ENCODE results near the gene PFKFB1. TPM values are rescaled to one million over a fixed set of nuclear protein-coding genes. Genes with fewer than 3 reads are reported as not detected.

The PFKFB1 gene
- total and polyA plus RNA-seq, 9 of the 15 experiments (the other 6 are each of a cell fraction or from before 2014, with no cell fraction given), result 0.07 to 0.24 (median 0.15) TPM; not detected in 2

DNA sequence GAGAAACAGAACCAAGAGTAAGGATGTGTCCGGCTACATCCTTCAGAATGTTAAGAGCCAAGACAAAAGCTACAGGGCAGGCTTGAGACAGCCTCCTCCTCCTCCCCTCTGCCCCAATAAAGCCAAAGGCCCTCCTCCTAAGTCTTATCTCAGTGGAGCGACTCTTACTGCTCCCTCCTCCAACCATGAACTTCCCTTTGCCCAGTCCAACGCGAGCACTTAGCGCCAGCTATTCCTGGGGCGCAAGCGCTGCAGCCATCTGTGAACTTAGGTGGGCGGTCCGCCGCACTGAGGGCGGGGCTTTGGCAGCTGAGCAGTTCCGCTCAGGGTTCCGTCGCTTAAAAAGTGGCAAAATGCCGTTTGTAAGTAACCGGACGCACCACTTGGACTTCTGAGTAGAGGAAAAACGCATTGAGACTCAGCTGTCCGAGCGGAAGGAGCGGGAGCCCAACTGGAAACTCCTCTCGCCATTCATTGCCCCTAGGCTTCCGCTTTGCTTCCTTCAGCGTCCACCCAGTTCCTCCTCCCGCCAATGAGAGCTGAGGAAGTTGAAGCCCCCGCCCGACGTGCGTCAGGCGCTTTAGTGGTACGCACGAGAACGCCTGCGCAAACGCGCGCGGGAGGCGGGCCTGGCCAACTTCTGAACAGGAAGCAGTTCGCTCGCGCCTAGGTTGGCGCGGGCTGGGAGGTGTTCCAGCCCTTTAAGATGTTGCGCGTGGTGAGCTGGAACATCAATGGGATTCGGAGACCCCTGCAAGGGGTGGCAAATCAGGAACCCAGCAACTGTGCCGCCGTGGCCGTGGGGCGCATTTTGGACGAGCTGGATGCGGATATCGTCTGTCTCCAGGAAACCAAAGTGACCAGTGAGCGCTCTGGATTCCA, 6.0 kb upstream of the PFKFB1 start, which contains the start of gene APEX2 (continued):
- TF ChIP-seq, protein P1, sequence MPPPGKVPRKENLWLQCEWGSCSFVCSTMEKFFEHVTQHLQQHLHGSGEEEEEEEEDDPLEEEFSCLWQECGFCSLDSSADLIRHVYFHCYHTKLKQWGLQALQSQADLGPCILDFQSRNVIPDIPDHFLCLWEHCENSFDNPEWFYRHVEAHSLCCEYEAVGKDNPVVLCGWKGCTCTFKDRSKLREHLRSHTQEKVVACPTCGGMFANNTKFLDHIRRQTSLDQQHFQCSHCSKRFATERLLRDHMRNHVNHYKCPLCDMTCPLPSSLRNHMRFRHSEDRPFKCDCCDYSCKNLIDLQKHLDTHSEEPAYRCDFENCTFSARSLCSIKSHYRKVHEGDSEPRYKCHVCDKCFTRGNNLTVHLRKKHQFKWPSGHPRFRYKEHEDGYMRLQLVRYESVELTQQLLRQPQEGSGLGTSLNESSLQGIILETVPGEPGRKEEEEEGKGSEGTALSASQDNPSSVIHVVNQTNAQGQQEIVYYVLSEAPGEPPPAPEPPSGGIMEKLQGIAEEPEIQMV (tag; conservative IDR thresholded peaks at IDR 0.05; ENCODE audit: low read depth), result no peak
- TF ChIP-seq NFIC (IDR thresholded peaks at IDR 0.05) (0 out of 2 replicates have a peak, but pooled peaks have one; percentile 6), MCM5 (IDR thresholded peaks at IDR 0.05; ENCODE audit: low read depth) (no peak), NR2C2 (CRISPR knock-in tag; IDR thresholded peaks at IDR 0.05) (no peak), NR2C2 (tag; IDR thresholded peaks at IDR 0.05) (peak; percentile 92), HNRNPLL (IDR thresholded peaks at IDR 0.05; ENCODE audit: low read depth, low read length, poor library complexity, severe bottlenecking) (peak; percentile 85), C11orf30 (IDR thresholded peaks at IDR 0.05; ENCODE audit: low read depth) (peak; percentile 57), RBM25 (IDR thresholded peaks at IDR 0.05; ENCODE audit: low read depth, low read length, severe bottlenecking) (no peak), CHD2 (IDR thresholded peaks at IDR 0.05; ENCODE audit: low read depth, low read length) (no peak), SMAD2 (IDR thresholded peaks at IDR 0.05; ENCODE audit: low read depth, low read length) (no peak), GABPA (tag; conservative IDR thresholded peaks at IDR 0.05; ENCODE audit: low read depth) (peak; percentile 80), U2AF1 (optimal IDR thresholded peaks at IDR 0.05; ENCODE audit: low read depth, low read length) (no peak), SMAD3 (CRISPR knock-in tag; conservative IDR thresholded peaks at IDR 0.05) (no peak), CHCHD3 (CRISPR knock-in tag; IDR thresholded peaks at IDR 0.05) (no peak), TCF3 (CRISPR knock-in tag; IDR thresholded peaks at IDR 0.05) (0 out of 2 replicates have a peak, but pooled peaks have one; percentile 24)
- TF ChIP-seq, protein P2, sequence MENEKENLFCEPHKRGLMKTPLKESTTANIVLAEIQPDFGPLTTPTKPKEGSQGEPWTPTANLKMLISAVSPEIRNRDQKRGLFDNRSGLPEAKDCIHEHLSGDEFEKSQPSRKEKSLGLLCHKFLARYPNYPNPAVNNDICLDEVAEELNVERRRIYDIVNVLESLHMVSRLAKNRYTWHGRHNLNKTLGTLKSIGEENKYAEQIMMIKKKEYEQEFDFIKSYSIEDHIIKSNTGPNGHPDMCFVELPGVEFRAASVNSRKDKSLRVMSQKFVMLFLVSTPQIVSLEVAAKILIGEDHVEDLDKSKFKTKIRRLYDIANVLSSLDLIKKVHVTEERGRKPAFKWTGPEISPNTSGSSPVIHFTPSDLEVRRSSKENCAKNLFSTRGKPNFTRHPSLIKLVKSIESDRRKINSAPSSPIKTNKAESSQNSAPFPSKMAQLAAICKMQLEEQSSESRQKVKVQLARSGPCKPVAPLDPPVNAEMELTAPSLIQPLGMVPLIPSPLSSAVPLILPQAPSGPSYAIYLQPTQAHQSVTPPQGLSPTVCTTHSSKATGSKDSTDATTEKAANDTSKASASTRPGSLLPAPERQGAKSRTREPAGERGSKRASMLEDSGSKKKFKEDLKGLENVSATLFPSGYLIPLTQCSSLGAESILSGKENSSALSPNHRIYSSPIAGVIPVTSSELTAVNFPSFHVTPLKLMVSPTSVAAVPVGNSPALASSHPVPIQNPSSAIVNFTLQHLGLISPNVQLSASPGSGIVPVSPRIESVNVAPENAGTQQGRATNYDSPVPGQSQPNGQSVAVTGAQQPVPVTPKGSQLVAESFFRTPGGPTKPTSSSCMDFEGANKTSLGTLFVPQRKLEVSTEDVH (IDR thresholded peaks at IDR 0.05; ENCODE audit: low read depth, partially characterized antibody), result peak; percentile 25
- TF ChIP-seq, protein P3, sequence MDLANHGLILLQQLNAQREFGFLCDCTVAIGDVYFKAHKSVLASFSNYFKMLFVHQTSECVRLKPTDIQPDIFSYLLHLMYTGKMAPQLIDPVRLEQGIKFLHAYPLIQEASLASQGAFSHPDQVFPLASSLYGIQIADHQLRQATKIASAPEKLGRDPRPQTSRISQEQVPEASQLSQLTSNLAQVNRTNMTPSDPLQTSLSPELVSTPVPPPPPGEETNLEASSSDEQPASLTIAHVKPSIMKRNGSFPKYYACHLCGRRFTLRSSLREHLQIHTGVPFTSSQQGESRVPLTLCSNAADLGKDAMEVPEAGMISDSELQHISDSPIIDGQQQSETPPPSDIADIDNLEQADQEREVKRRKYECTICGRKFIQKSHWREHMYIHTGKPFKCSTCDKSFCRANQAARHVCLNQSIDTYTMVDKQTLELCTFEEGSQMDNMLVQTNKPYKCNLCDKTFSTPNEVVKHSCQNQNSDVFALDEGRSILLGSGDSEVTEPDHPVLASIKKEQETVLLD (IDR thresholded peaks at IDR 0.05), result peak; percentile 80; the same call in 1 of the 2 replicates
- TF ChIP-seq, protein P4, sequence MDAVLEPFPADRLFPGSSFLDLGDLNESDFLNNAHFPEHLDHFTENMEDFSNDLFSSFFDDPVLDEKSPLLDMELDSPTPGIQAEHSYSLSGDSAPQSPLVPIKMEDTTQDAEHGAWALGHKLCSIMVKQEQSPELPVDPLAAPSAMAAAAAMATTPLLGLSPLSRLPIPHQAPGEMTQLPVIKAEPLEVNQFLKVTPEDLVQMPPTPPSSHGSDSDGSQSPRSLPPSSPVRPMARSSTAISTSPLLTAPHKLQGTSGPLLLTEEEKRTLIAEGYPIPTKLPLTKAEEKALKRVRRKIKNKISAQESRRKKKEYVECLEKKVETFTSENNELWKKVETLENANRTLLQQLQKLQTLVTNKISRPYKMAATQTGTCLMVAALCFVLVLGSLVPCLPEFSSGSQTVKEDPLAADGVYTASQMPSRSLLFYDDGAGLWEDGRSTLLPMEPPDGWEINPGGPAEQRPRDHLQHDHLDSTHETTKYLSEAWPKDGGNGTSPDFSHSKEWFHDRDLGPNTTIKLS (IDR thresholded peaks at IDR 0.05; ENCODE audit: borderline replicate concordance, low read depth), result 0 out of 2 replicates have a peak, but pooled peaks have one; percentile 11

Measured in K562 (cell line).